SIG-M5 (cell line): Measurements from ENCODE around the gene PLA2G2E.
"Not testable (repeated sequence)": the region's sequence is repeated elsewhere in the genome, so short reads cannot be mapped to it uniquely, and the experiment has no call there.

Experiments used
- DNase-seq: peaks from one replicate; lab custom pipeline; 2025; lab: John Stamatoyannopoulos, UW

The PLA2G2E gene

GRCh38 chr1:19932866-19933265 is 9.4 kb upstream of the PLA2G2E start:
- DNase-seq = no peak

DNA sequence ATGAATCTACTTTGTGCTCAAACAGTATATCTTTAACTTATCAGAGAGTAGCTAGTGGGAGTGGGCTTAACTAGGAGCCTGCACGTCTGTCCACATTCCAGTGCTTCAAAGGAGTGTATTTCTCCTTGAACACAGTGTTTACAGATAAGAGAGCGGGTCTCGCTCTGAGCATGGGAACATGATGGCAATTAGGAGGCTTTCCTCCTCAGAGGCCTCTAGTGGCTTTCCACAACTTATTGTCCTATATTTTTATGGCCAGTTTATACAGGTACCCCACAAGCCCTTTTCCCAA is 3.7 kb upstream of the PLA2G2E start:
- not testable (repeated sequence) for DNase-seq

GRCh38 chr1:19926296-19927129 is 3.1 kb upstream of the PLA2G2E start:
- no peak for DNase-seq

DNA sequence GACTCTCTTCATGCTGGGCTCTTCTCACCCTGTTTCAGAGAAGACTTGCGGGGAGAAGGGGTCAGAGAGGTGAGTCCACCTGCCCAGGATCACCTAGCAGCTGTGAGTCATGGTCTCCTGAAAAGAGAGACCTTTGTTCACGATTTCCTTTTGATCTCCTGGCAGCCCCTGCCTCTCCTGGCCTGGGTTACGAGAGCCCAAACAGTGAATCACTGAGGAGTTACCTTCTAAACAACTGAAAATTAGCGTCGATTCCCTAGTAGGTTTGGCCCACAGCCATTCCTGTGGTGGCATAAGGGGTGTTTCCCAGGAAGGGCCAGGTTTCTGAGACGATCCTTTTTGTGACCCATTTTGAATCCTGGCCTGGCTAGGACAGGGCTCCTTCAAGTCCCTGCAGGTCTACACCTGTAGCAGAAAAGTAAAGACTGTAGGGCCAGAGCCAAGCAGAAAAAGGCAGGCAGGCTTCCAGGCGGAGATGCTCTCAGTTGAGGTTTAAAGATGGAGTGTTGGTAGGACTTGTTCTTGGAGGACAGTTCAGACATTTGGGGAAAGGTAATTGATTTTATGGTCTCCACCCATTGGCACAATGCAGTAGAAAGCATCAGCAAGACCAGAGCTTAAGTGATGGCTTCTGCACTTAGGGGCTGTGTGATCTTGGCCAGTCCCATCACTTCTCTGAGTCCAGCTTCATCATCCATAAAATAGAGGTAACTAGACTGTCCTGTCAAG is 2.1 kb upstream of the PLA2G2E start:
- DNase-seq = no peak

DNA sequence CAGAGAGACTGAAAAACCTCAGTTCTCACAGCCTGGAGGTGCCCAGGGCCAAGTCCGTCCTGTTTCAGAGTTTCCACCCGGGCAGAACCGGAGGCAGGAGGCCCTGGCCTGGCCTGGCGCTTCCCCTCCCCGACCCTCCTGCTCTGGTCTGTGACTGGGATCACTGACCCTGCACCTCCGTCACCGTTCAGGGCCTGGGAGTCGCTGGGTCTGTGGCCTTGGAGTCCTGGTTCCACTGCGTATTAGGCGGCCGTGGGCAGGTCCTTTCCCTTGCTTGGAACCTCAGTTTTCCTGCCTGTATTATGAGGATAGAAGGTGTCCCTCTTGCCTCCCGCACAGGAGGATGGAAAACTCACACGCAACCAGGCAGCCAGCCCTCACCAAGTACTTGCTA is 533 bp upstream of the PLA2G2E start:
- no peak for DNase-seq

DNA sequence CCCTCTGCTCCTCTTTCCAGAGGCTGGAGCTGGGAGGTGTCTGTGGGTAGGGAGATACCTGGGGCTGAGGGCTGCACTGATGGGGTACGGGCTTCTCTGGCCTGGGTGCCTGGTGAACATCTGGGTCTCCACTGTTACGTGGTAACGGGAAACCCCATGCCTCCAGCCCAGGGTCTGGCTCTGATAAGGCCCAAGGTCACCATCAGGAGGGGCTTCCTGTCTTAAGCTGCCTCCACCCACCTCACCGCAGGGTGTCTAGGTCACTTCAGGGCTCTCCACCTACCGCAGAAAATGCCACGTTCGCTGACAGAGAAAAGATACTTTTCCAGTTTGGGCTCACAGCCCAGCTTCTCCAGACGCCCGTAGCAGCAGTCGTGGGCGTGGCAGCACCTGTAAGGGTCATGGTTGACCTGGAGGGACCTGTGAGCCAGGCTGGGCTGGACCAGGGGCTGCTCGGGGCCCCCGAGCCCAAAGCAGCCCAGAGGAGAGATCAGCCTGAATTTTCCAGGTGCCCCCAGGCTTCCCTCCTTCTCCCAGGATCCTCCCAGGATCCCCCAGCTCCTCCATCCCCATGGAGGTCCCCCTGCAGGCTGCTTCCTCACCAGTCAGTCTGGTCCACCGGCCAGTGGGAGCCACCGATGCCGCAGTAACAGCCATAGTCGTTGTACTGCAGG is 1.3 kb downstream of the PLA2G2E start:
- DNase-seq = no peak

- no peak for DNase-seq
These were observed 2.1 kb downstream of the PLA2G2E start for GRCh38 chr1:19921310-19921709.

DNA sequence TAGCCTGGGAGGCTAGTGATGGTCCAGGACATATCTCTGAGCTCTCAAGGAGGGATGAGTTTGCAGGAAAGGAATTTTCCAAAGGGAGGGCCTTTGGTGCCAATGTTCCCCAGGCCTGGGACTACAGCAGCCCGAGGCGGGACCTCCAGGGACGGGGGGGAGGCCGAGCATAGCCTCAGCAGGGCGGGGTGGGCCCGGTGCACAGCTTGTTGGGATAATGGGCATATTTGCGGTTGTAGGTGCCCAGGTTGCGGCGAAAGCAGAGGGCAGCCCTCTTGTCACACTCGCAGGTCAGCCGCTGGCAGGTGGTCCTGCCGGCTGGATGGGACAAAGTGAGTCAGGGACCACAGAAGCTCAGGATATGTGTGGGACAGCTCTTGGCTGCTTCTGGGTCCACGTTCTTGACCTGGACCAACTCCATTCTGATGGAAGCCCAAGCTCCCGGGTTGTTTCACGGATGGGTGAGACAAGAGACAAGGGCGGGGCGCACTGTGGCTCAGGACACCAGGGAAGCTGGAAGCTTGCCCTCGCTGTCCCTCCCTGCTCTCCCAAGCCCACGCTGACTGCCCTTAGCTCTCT is 3.2 kb downstream of the PLA2G2E start:
- no peak for DNase-seq

DNA sequence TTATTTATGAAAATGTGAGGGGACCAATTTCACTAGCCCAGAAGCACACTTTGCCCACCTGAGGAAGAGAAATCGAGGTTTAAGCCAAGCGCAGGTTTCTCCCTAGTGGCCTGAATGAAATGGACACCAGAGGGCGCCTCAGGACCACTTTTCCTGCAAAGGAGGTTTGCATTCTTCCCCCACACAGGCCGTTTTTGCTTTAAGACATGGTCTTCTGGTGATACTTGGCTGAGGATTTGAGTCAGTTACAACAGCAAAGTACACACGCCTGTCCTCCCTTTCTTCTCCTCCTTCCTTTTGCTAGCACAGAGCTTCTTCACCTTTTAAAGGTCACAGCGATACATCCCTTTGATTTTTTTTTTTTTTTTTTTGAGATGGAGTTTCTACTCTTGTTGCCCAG is 5.4 kb downstream of the PLA2G2E start:
- DNase-seq = no peak

- DNase-seq = no peak
These were observed 12.8 kb downstream of the PLA2G2E start for GRCh38 chr1:19910650-19911049.

- DNase-seq = no peak
These were observed 13.4 kb downstream of the PLA2G2E start for GRCh38 chr1:19909971-19910370.

DNA sequence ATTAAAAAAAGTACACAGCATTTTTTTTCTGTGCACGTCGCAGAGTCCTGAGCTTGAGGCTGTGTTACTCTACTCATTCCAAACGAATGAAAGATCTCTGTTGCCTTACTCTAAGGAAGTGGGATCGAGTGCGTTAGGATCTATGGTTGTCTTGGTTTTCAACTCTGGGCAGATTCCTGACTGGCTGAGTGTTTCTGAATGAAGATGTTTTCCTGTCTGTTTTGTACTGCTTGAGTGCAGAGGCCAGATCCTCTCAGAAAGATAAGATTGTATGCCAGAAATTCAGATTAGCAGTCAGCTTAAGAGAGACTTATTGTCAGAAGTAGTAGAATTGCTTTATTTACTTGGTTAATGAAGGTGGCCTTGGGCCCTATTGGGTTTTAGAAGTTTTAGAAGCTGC is 14.0 kb downstream of the PLA2G2E start:
- DNase-seq = no peak

DNA sequence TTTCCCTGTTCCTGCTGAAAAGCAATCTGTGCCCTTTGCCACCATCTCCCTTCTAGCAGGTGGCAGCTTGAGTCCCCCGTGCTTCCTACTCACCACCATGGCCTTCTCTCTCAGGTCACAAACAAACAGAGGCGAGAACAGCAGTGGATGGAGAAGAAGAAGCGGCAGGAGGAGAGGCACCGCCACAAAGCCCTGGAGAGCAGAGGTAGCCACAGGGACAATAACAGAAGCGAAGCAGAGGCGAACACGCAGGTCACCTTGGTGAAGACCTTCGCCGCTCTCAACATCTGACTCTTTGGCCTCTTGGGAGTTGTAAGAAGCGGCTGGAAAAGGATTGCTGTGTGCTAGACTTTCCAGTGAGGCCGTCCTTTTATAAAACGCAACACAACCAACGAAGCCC is 16.0 kb downstream of the PLA2G2E start:
- DNase-seq = no peak

DNA sequence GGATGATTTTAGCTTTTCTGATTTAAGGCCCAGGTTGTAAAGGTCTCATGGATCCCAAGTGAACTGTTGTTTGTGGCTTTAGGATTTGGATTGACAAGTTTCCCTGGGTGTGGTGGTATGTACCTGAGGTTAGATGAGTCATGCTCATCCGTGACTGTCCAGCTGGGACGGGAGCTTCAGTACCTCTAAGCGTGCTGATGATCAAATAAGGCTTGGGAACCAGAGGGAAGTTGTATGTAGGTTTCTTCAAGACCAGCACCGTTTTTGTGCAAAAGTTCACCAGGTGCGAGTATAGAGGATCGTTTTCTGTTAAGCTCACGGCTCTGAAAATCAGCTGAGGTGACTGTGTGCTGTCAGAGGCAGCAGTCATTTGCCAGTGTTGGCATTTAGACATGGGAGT is 19.8 kb downstream of the PLA2G2E start:
- no peak for DNase-seq

GRCh38 chr1:19901653-19902052 is 21.8 kb downstream of the PLA2G2E start:
- no peak for DNase-seq

DNA sequence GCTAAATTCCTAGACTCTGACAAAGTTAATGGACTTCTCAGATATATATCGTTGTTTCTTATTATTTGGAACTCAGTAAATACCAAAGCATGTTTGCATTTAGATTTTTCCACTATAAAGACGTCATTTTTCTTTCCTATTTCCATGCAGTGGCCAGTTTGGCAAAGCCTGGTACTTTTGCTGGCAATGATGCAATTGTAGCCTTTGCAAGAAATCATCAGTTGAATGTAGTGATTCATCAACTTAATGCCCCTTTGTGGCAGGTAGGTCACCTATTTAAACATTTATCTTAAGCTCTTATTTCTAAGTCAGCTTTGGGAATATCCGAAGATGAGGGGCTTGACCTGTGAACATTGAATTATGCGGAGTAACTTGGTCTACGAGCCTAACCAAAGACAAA is 29.2 kb downstream of the PLA2G2E start:
- no peak for DNase-seq

DNA sequence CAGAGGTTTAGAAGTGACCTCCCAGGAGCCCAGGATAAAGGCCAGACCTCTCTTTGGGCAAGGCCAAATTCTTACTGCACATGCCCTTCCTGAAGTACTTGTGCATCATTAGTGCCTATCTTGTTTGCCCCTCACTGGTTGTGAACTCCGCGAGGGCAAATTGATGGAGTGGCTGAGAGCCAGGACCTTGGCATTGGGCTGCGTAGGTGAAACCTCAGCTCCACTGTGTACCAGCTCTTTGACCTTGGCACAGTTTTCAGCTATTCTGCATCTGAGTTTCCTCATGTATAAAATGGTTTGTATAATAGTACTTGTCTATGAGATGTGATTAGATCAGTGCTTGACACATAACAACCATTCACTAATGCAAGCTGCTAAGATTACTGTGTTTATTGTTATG is 29.7 kb downstream of the PLA2G2E start:
- no peak for DNase-seq

- DNase-seq = no peak
These were observed 30.7 kb downstream of the PLA2G2E start for GRCh38 chr1:19892628-19893168.

DNA sequence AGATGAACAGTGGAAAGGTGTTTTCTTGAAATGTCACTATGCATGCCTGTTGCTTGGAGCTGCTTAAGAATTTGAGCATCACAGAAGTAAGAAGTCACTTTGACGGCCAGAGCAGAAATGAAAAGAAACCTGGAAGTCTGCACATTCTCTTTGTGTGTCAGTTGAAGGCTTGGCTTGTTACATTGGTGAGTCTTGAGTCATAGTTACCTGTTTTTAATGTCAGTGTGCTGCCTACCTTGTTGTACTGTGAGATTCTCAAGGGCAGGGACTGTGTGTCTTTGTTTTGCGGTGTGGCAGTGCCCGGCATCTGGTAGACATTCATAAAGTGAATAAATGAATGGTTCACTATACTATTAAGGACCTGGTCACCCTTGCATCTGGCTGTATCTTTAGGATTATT is 31.3 kb downstream of the PLA2G2E start:
- DNase-seq = no peak

- DNase-seq = no peak
These were observed 33.8 kb downstream of the PLA2G2E start for GRCh38 chr1:19889656-19890055.

GRCh38 chr1:19888112-19888511 is 35.3 kb downstream of the PLA2G2E start:
- DNase-seq = no peak

DNA sequence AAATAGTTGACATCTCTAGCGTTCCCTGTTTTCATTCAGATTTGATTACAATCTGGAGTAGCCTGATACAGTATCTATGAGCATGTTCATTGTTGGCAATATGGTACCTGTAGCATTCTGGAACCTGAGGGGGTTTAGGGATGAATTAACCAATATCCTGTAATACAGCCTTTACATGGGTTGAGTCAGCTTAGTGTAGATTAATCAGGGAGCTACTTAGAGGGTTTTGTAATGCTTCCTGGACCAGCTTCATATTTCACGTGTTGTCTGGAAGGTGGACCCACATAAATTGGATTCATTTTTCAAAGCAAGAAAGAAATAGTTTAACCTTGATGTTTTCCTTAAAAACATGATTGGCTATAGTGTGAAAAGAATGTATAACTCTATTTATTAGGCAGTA is 37.6 kb downstream of the PLA2G2E start:
- no peak for DNase-seq

DNA sequence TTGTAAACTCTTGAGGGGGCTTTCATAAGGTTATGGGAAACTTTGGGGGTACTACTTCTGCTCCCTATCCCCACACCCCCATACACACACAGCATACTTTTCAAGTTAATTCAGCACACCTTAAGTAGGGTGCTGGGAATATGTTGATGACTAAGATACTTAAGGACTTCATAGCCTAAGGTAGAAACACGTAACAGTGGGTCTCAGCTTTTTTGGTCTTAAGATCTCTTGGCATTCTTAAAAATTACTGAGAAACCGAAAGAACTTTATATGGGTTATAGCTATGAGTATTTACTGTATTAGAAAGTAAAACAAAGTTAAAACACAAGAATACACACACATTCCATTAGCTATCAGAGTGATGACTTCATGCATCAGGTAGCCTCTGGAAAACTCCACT is 39.1 kb downstream of the PLA2G2E start:
- no peak for DNase-seq
